ENCODE results near the gene TFPI.
"Not testable (repeated sequence)": the region's sequence is repeated elsewhere in the genome, so short reads cannot be mapped to it uniquely, and the experiment has no call there.

The TFPI gene

GRCh38 chr2:187511356-187512315 is 42.6 kb downstream of the TFPI start:
- H3K36me3 Mint-ChIP-seq (ENCODE audit: low read depth), result no peaks in the 10 kb centered on the region
- peaks cover 21% of the 10 kb centered on the region for H3K4me1 Mint-ChIP-seq (ENCODE audit: low read depth)
- no peaks in the 10 kb centered on the region for H3K27me3 Mint-ChIP-seq
- intact Hi-C loops (cut with micrococcal nuclease), result no loop called here
- H3K27ac Mint-ChIP-seq, result no peak overlapping the region
- peaks cover 4% of the 10 kb centered on the region for H3K9me3 Mint-ChIP-seq
- no peak overlapping the region for H3K4me3 Mint-ChIP-seq

- H3K4me1 Mint-ChIP-seq (ENCODE audit: low read depth), result peaks cover 21% of the 10 kb centered on the region
- H3K27me3 Mint-ChIP-seq; intact Hi-C loops (cut with micrococcal nuclease); H3K36me3 Mint-ChIP-seq (ENCODE audit: low read depth); H3K9me3 Mint-ChIP-seq; H3K4me3 Mint-ChIP-seq: not testable (repeated sequence)
- H3K27ac Mint-ChIP-seq, result peak overlapping the region; percentile 45
These were observed 43.5 kb downstream of the TFPI start for GRCh38 chr2:187510419-187511355.

GRCh38 chr2:187509667-187510417 is 44.4 kb downstream of the TFPI start:
- no peak overlapping the region for H3K4me3 Mint-ChIP-seq
- H3K27me3 Mint-ChIP-seq, result no peaks in the 10 kb centered on the region
- no peaks in the 10 kb centered on the region for H3K9me3 Mint-ChIP-seq
- H3K4me1 Mint-ChIP-seq (ENCODE audit: low read depth), result peaks cover 21% of the 10 kb centered on the region
- no peaks in the 10 kb centered on the region for H3K36me3 Mint-ChIP-seq (ENCODE audit: low read depth)
- H3K27ac Mint-ChIP-seq, result peak overlapping the region; percentile 45
- intact Hi-C loops (cut with micrococcal nuclease), result no loop called here

GRCh38 chr2:187506416-187506815 is 47.8 kb downstream of the TFPI start:
- Mint-ChIP-seq H3K4me3 (no peak overlapping the region), H3K4me1 (ENCODE audit: low read depth) (peaks cover 32% of the 10 kb centered on the region), H3K36me3 (ENCODE audit: low read depth) (no peaks in the 10 kb centered on the region), H3K9me3 (no peaks in the 10 kb centered on the region), H3K27me3 (no peaks in the 10 kb centered on the region), H3K27ac (no peak overlapping the region)
- intact Hi-C loops (cut with micrococcal nuclease), result no loop called here

GRCh38 chr2:187505065-187505672 is 49.1 kb downstream of the TFPI start:
- Mint-ChIP-seq H3K27ac (no peak overlapping the region), H3K27me3 (no peaks in the 10 kb centered on the region), H3K4me1 (ENCODE audit: low read depth) (peaks cover 21% of the 10 kb centered on the region), H3K36me3 (ENCODE audit: low read depth) (no peaks in the 10 kb centered on the region), H3K9me3 (no peaks in the 10 kb centered on the region), H3K4me3 (no peak overlapping the region)
- intact Hi-C loops (cut with micrococcal nuclease), result no loop called here

- peaks cover 14% of the 10 kb centered on the region for H3K4me1 Mint-ChIP-seq (ENCODE audit: low read depth)
These were observed 49.8 kb downstream of the TFPI start for GRCh38 chr2:187504312-187504921.

GRCh38 chr2:187503700-187504099 is 50.5 kb downstream of the TFPI start:
- intact Hi-C loops (cut with micrococcal nuclease), result no loop called here
- no peaks in the 10 kb centered on the region for H3K36me3 Mint-ChIP-seq (ENCODE audit: low read depth)
- no peak overlapping the region for H3K4me3 Mint-ChIP-seq
- H3K9me3 Mint-ChIP-seq, result no peaks in the 10 kb centered on the region
- H3K4me1 Mint-ChIP-seq (ENCODE audit: low read depth), result peaks cover 11% of the 10 kb centered on the region
- no peak overlapping the region for H3K27ac Mint-ChIP-seq
- no peaks in the 10 kb centered on the region for H3K27me3 Mint-ChIP-seq

More at GRCh38 chr2:187504312-187504921, 49.8 kb downstream of the TFPI start:
- Mint-ChIP-seq H3K27me3 (no peaks in the 10 kb centered on the region), H3K4me3 (no peak overlapping the region), H3K9me3 (no peaks in the 10 kb centered on the region), H3K36me3 (ENCODE audit: low read depth) (no peaks in the 10 kb centered on the region), H3K27ac (no peak overlapping the region)
- intact Hi-C loops (cut with micrococcal nuclease), result no loop called here

- no peak overlapping the region for H3K27ac Mint-ChIP-seq
- H3K36me3 Mint-ChIP-seq (ENCODE audit: low read depth), result no peaks in the 10 kb centered on the region
- no peaks in the 10 kb centered on the region for H3K9me3 Mint-ChIP-seq
- intact Hi-C loops (cut with micrococcal nuclease), result no loop called here
- H3K4me3 Mint-ChIP-seq, result no peak overlapping the region
- no peaks in the 10 kb centered on the region for H3K27me3 Mint-ChIP-seq
- H3K4me1 Mint-ChIP-seq (ENCODE audit: low read depth), result peaks cover 11% of the 10 kb centered on the region
These were observed 51.8 kb downstream of the TFPI start for GRCh38 chr2:187502467-187502866.

- Mint-ChIP-seq H3K4me1 (ENCODE audit: low read depth) (peaks cover 11% of the 10 kb centered on the region), H3K27ac (no peak overlapping the region), H3K9me3 (no peaks in the 10 kb centered on the region), H3K4me3 (no peak overlapping the region), H3K27me3 (no peaks in the 10 kb centered on the region), H3K36me3 (ENCODE audit: low read depth) (no peaks in the 10 kb centered on the region)
- intact Hi-C loops (cut with micrococcal nuclease), result loop anchor here (1.0 to 2.0 kb wide), 3 partner anchors 80 to 1912 kb away; no protein-coding TSS in a partner anchor
These were observed 53.5 kb downstream of the TFPI start for GRCh38 chr2:187500585-187501359.

- Mint-ChIP-seq H3K4me1 (ENCODE audit: low read depth) (peaks cover 11% of the 10 kb centered on the region), H3K9me3 (no peaks in the 10 kb centered on the region), H3K4me3 (no peak overlapping the region), H3K27me3 (no peaks in the 10 kb centered on the region), H3K36me3 (ENCODE audit: low read depth) (no peaks in the 10 kb centered on the region), H3K27ac (no peak overlapping the region)
- intact Hi-C loops (cut with micrococcal nuclease), result loop anchor here (1.0 to 5.0 kb wide), 4 partner anchors 80 to 1913 kb away; no protein-coding TSS in a partner anchor
These were observed 54.2 kb downstream of the TFPI start for GRCh38 chr2:187499941-187500532.

GRCh38 chr2:187497858-187498463 is 56.3 kb downstream of the TFPI start:
- H3K27ac Mint-ChIP-seq, result no peak overlapping the region

More at GRCh38 chr2:187497858-187498463, 56.3 kb downstream of the TFPI start:
- Mint-ChIP-seq H3K4me3 (no peak overlapping the region), H3K36me3 (ENCODE audit: low read depth) (peaks cover 6% of the 10 kb centered on the region), H3K27me3 (no peaks in the 10 kb centered on the region), H3K9me3 (peaks cover 13% of the 10 kb centered on the region), H3K4me1 (ENCODE audit: low read depth) (peaks cover 5% of the 10 kb centered on the region)
- intact Hi-C loops (cut with micrococcal nuclease), result loop anchor here (5.0 kb wide), 1 partner anchor 869 kb away; no protein-coding TSS in a partner anchor

All from dendritic cell treated with granulocyte-macrophage colony-stimulating factor and Interleukin-4, amounts not matched to agents 40 ng/mL and 50 ng/mL, for 4 days (primary cell).